Parathyroid adenoma (tissue), 2 donors: ENCODE measurements around the gene DZIP3.

Source experiments
- H2AFZ ChIP-seq: fragments of 300-600 bp; sonication (generic); one replicate; pipeline ENCODE4 v1.7.0; 2017; ENCODE audit warnings: antibody characterized with exemption, mild to moderate bottlenecking
- H3K27ac ChIP-seq: fragments of 300-600 bp; sonication (generic); one replicate; pipeline ENCODE4 v1.7.0; 2017
- H3K27me3 ChIP-seq: fragments of 300-600 bp; sonication (generic); one replicate; pipeline ENCODE4 v1.7.0; 2017; ENCODE audit warnings: low read length; ENCODE audit not compliant: control insufficient read depth, insufficient read depth
- H3K36me3 ChIP-seq: fragments of 300-600 bp; sonication (generic); one replicate; pipeline ENCODE4 v1.7.0; 2017; ENCODE audit warnings: low read length; ENCODE audit not compliant: control insufficient read depth, insufficient read depth
- H3K4me1 ChIP-seq: fragments of 300-600 bp; sonication (generic); one replicate; pipeline ENCODE4 v1.7.0; 2017; ENCODE audit warnings: control low read depth
- H3K4me2 ChIP-seq: fragments of 300-600 bp; sonication (generic); one replicate; pipeline ENCODE4 v1.7.0; 2017; ENCODE audit warnings: low read length
- H3K4me3 ChIP-seq: fragments of 300-600 bp; sonication (generic); one replicate; pipeline ENCODE4 v1.7.0; 2017; ENCODE audit warnings: low read depth, low read length
- H3K79me2 ChIP-seq: fragments of 300-600 bp; sonication (generic); one replicate; pipeline ENCODE4 v1.7.0; 2017; ENCODE audit warnings: control low read depth
- H3K9ac ChIP-seq: fragments of 300-600 bp; sonication (generic); one replicate; pipeline ENCODE4 v1.7.0; 2017; ENCODE audit warnings: mild to moderate bottlenecking
- H3K9me3 ChIP-seq: fragments of 300-600 bp; sonication (generic); one replicate; pipeline ENCODE4 v1.7.0; 2017; ENCODE audit warnings: low read length; ENCODE audit not compliant: control insufficient read depth
- CTCF ChIP-seq: fragments of 300-600 bp; sonication (generic); IDR thresholded peaks from one replicate; pipeline ENCODE4 v1.7.0; 2017; ENCODE audit warnings: antibody characterized with exemption, mild to moderate bottlenecking
- donor health status: primary hyperparathyroidism.

DZIP3 gene

DNA sequence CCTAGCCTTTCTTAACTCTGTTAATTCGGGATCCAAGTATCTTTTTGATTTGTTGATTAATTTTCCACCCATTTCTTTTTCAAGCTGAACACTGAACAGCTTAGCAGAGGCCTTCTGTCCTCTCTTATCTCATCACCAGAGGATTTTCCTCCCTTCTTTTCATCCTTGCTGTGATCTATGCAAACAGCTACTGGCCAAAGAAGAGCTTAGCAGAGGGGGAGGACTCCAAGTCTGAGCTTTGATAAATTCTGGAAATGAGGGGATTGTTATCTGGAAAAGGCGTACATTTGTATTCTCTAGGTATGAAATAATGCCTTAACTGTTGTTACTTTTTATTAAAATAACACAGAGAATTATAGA lies 13.4 kb downstream of the DZIP3 start:
- Histone ChIP-seq H3K36me3 (no peaks in the 10 kb centered on the region), H3K9ac (no peak overlapping the region), H3K4me2 (no peak overlapping the region), H3K79me2 (no peaks in the 10 kb centered on the region), H3K27me3 (no peaks in the 10 kb centered on the region), H3K9me3 (no peaks in the 10 kb centered on the region), H3K4me1 (peaks cover 3% of the 10 kb centered on the region), H3K27ac (peak overlapping the region; percentile 5), H3K4me3 (no peak overlapping the region), H2AFZ (peak overlapping the region; percentile 57)
- TF ChIP-seq CTCF, result no peak

DNA sequence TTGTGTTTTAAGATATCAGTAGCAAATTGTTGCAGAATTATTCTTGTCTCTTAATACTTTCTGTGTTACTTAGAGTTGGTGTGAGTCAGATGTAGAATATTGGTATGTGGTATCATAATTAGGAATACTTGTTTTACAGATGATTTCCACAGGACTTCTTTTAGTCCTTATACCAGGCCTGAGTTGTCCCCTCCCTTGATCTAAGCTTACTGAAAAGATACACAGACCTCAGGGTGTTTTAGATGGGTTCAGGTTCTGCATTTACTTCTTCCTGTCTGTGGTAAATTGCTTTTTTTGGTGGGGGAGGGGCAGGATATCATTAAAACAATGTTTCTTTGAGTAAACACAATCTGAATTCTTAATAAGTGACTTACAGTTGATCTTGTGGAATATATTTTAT lies 14.2 kb downstream of the DZIP3 start:
- no peak overlapping the region for H3K4me3 ChIP-seq
- no peak for TF ChIP-seq CTCF
- no peak overlapping the region for H3K27ac ChIP-seq
- H2AFZ ChIP-seq, result peak overlapping the region; percentile 10
- H3K79me2 ChIP-seq, result no peaks in the 10 kb centered on the region
- no peak overlapping the region for H3K4me2 ChIP-seq
- H3K9ac ChIP-seq, result no peak overlapping the region
- no peaks in the 10 kb centered on the region for H3K27me3 ChIP-seq
- H3K9me3 ChIP-seq, result no peaks in the 10 kb centered on the region
- H3K4me1 ChIP-seq, result peaks cover 3% of the 10 kb centered on the region
- H3K36me3 ChIP-seq, result no peaks in the 10 kb centered on the region

- H3K9me3 ChIP-seq, result no peaks in the 10 kb centered on the region
- H3K9ac ChIP-seq, result no peak overlapping the region
- H3K79me2 ChIP-seq, result no peaks in the 10 kb centered on the region
- no peak overlapping the region for H3K27ac ChIP-seq
- no peak overlapping the region for H3K4me2 ChIP-seq
- H3K4me1 ChIP-seq, result peaks cover 3% of the 10 kb centered on the region
- no peaks in the 10 kb centered on the region for H3K36me3 ChIP-seq
- no peak for TF ChIP-seq CTCF
- no peaks in the 10 kb centered on the region for H3K27me3 ChIP-seq
- no peak overlapping the region for H3K4me3 ChIP-seq
- H2AFZ ChIP-seq, result no peak overlapping the region
These were observed 15.5 kb downstream of the DZIP3 start for GRCh38 chr3:108605028-108605427.

- no peak for TF ChIP-seq CTCF
- Histone ChIP-seq H3K27ac (no peak overlapping the region), H3K4me1 (peaks cover 3% of the 10 kb centered on the region)
These were observed 16.0 kb downstream of the DZIP3 start for GRCh38 chr3:108605491-108605890.

DNA sequence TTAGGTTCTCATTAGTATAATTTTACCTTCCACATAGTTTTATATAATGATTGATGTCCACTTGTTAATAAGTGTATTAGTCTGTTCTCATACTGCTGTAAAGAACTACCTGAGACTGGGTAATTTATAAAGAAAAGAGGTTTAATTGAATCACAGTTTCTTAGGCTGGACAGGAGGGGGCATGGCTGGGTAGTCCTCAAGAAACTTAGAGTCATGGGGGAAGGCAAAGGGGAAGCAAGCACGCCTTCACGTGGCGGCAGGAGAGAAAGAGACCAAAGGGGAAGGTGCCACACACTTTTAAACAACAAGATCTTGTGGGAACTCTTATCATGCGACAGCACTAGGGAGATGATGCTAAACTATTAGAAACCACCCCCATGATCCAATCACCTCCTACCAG lies 19.2 kb downstream of the DZIP3 start:
- TF ChIP-seq CTCF, result no peak
- H3K4me1 ChIP-seq, result no peaks in the 10 kb centered on the region
- H3K36me3 ChIP-seq, result no peaks in the 10 kb centered on the region
- no peak overlapping the region for H3K9ac ChIP-seq
- H3K79me2 ChIP-seq, result no peaks in the 10 kb centered on the region
- no peak overlapping the region for H3K4me3 ChIP-seq
- no peaks in the 10 kb centered on the region for H3K9me3 ChIP-seq
- no peak overlapping the region for H3K4me2 ChIP-seq
- H3K27me3 ChIP-seq, result no peaks in the 10 kb centered on the region
- H3K27ac ChIP-seq, result no peak overlapping the region
- H2AFZ ChIP-seq, result no peak overlapping the region

More at GRCh38 chr3:108605491-108605890, 16.0 kb downstream of the DZIP3 start:
- Histone ChIP-seq H3K79me2 (no peaks in the 10 kb centered on the region), H3K4me3 (no peak overlapping the region), H3K9ac (no peak overlapping the region), H3K4me2 (no peak overlapping the region), H3K27me3 (no peaks in the 10 kb centered on the region), H3K9me3 (no peaks in the 10 kb centered on the region), H3K36me3 (no peaks in the 10 kb centered on the region), H2AFZ (no peak overlapping the region)
